Measurements from ENCODE around the gene ACSL6. TPM values are rescaled to one million over a fixed set of nuclear protein-coding genes. Genes with fewer than 3 reads are reported as not detected.

Gene ACSL6
- total and polyA plus RNA-seq, 10 of the 15 experiments (the other 5 are each of a cell fraction or from before 2014, with no cell fraction given): 0.06 to 0.53 TPM; not detected in 8

DNA sequence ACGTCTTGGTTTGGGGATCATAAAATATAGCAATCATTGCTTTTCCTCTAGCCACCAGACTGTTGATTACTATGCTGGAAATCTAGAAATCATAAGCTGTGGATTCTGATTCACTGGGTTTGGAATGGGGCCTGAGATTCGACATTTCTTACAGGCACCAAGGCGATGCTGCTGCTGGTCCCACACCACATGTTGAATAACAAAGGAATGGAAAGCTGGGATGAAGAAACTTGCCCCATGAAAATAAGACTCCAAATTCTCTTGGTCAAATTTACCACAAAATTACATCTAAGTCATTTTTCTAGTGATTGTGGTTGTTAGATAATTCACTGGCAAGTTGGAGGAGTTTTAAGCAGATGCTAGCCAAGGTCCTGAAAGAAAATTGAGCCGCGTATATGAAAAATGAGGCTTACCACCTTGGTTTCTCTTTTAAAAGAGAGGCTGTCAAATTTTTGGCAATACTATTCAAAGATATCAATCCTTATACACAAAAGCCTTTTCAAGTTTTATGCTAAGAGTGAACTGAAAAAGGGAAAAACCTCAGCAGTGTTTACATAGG, 43.0 kb downstream of the ACSL6 start:
- ChIA-PET CTCF (interaction anchor here (0.6 to 1.0 kb wide), 2 partner anchors 15 to 124 kb away, joined by 3 read pairs; no protein-coding TSS in a partner anchor), POLR2A (no interaction called here), RAD21 (ENCODE audit: unreplicated experiment) (no interaction called here), SMC1A (ENCODE audit: uncharacterized antibody, unreplicated experiment) (no interaction called here)
- H3K79me2 ChIP-seq (ENCODE audit: control insufficient read depth, insufficient read depth, low read length): no peaks in the 10 kb centered on the region
- ATAC-seq (no peak), DNase-seq (ENCODE audit: low read depth, low spot score) (no peak), FAIRE-seq (no peak)
- H3K36me3 ChIP-seq (ENCODE audit: control insufficient read depth in 2 of 2, insufficient read depth in 2 of 2, low read length in 1 of 2): no peaks in the 10 kb centered on the region
- H3K27me3 ChIP-seq (replicated peaks in 1 of 2; ENCODE audit: control insufficient read depth in 2 of 2, insufficient read depth in 2 of 2, low read length in 1 of 2): no peaks in the 10 kb centered on the region; a peak in 2 of 4 replicates
- no peaks in the 10 kb centered on the region for H3K9me3 ChIP-seq (replicated peaks; ENCODE audit: control insufficient read depth, insufficient read depth, low read length)
- H4K20me1 ChIP-seq (ENCODE audit: control insufficient read depth, insufficient read depth): no peaks in the 10 kb centered on the region
- intact Hi-C loops (cut with micrococcal nuclease; ENCODE audit: unreplicated experiment): no loop called here
- no peak overlapping the region for H3K4me2 ChIP-seq (ENCODE audit: control insufficient read depth, insufficient read depth)
- no peak overlapping the region for H2AFZ ChIP-seq (ENCODE audit: control insufficient read depth, low read depth, low read length)
- H3K27ac ChIP-seq (ENCODE audit: control insufficient read depth, insufficient read depth): no peak overlapping the region
- in situ Hi-C loops (cut with MboI): no loop called here
- no TSS peak for BruUV-seq (replicated peaks)
- 68% methylated on average over 5 of the region's 5 CpGs for WGBS (ENCODE audit: insufficient coverage, insufficient replicate concordance, low lambda C conversion rate, missing lambda C conversion rate)
- no peak overlapping the region for H3K4me3 ChIP-seq
- H3K4me1 ChIP-seq (ENCODE audit: control insufficient read depth, insufficient read depth, low read length): no peaks in the 10 kb centered on the region
- TF ChIP-seq, protein P1, sequence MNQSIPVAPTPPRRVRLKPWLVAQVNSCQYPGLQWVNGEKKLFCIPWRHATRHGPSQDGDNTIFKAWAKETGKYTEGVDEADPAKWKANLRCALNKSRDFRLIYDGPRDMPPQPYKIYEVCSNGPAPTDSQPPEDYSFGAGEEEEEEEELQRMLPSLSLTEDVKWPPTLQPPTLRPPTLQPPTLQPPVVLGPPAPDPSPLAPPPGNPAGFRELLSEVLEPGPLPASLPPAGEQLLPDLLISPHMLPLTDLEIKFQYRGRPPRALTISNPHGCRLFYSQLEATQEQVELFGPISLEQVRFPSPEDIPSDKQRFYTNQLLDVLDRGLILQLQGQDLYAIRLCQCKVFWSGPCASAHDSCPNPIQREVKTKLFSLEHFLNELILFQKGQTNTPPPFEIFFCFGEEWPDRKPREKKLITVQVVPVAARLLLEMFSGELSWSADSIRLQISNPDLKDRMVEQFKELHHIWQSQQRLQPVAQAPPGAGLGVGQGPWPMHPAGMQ (IDR thresholded peaks at IDR 0.05; ENCODE audit: borderline replicate concordance): no peak
- no peak for TF ChIP-seq TAF1 (IDR thresholded peaks at IDR 0.05; ENCODE audit: borderline replicate concordance, low read depth, low read length)
- TF ChIP-seq, protein P2, sequence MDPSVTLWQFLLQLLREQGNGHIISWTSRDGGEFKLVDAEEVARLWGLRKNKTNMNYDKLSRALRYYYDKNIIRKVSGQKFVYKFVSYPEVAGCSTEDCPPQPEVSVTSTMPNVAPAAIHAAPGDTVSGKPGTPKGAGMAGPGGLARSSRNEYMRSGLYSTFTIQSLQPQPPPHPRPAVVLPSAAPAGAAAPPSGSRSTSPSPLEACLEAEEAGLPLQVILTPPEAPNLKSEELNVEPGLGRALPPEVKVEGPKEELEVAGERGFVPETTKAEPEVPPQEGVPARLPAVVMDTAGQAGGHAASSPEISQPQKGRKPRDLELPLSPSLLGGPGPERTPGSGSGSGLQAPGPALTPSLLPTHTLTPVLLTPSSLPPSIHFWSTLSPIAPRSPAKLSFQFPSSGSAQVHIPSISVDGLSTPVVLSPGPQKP (IDR thresholded peaks at IDR 0.05; ENCODE audit: low read depth, low read length): no peak
- TF ChIP-seq, protein P3, sequence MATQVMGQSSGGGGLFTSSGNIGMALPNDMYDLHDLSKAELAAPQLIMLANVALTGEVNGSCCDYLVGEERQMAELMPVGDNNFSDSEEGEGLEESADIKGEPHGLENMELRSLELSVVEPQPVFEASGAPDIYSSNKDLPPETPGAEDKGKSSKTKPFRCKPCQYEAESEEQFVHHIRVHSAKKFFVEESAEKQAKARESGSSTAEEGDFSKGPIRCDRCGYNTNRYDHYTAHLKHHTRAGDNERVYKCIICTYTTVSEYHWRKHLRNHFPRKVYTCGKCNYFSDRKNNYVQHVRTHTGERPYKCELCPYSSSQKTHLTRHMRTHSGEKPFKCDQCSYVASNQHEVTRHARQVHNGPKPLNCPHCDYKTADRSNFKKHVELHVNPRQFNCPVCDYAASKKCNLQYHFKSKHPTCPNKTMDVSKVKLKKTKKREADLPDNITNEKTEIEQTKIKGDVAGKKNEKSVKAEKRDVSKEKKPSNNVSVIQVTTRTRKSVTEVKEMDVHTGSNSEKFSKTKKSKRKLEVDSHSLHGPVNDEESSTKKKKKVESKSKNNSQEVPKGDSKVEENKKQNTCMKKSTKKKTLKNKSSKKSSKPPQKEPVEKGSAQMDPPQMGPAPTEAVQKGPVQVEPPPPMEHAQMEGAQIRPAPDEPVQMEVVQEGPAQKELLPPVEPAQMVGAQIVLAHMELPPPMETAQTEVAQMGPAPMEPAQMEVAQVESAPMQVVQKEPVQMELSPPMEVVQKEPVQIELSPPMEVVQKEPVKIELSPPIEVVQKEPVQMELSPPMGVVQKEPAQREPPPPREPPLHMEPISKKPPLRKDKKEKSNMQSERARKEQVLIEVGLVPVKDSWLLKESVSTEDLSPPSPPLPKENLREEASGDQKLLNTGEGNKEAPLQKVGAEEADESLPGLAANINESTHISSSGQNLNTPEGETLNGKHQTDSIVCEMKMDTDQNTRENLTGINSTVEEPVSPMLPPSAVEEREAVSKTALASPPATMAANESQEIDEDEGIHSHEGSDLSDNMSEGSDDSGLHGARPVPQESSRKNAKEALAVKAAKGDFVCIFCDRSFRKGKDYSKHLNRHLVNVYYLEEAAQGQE (IDR thresholded peaks at IDR 0.05; ENCODE audit: low read depth, low read length): peak; percentile 70
- no peak overlapping the region for H3K9ac ChIP-seq (ENCODE audit: control insufficient read depth, insufficient read depth, low read length)
